Ishikawa (cell line): ENCODE results near the gene ARID1B.

Source experiments
- CREB1 ChIP-seq: IDR thresholded peaks from 2 replicates; pipeline ENCODE4 v1.6.1; 2012; ENCODE audit warnings: low read depth
- EP300 ChIP-seq: IDR thresholded peaks from 2 replicates; pipeline ENCODE4 v1.6.1; 2012; ENCODE audit warnings: borderline replicate concordance
- REST ChIP-seq: IDR thresholded peaks from 2 replicates; pipeline ENCODE4 v1.6.1; 2012; ENCODE audit warnings: low read depth, mild to moderate bottlenecking
- TAF1 ChIP-seq: IDR thresholded peaks from 2 replicates; pipeline ENCODE4 v1.6.1; 2012; ENCODE audit warnings: low read depth, mild to moderate bottlenecking
- YY1 ChIP-seq: IDR thresholded peaks from 2 replicates; pipeline ENCODE4 v1.6.1; 2012; ENCODE audit warnings: low read depth
- ZBTB7A ChIP-seq: IDR thresholded peaks from 2 replicates; pipeline ENCODE4 v1.6.1; 2012; ENCODE audit warnings: low read depth

GRCh38 chr6:157233686-157234085, 456.5 kb downstream of the ARID1B start:
- TF ChIP-seq ZBTB7A (no peak), EP300 (no peak), REST (no peak), TAF1 (no peak), YY1 (no peak), CREB1 (no peak)
